COLO829 (cell line): ENCODE results near the gene HECTD2.
"Not testable (repeated sequence)": the region's sequence is repeated elsewhere in the genome, so short reads cannot be mapped to it uniquely, and the experiment has no call there.

Experiments used
- DNase-seq: peaks from one replicate; pipeline ENCODE4 v3.0.0; 2012; ENCODE audit warnings: low spot score

The HECTD2 gene

GRCh38 chr10:91411621-91412020 lies 1.5 kb downstream of the HECTD2 start:
- DNase-seq = no peak

DNA sequence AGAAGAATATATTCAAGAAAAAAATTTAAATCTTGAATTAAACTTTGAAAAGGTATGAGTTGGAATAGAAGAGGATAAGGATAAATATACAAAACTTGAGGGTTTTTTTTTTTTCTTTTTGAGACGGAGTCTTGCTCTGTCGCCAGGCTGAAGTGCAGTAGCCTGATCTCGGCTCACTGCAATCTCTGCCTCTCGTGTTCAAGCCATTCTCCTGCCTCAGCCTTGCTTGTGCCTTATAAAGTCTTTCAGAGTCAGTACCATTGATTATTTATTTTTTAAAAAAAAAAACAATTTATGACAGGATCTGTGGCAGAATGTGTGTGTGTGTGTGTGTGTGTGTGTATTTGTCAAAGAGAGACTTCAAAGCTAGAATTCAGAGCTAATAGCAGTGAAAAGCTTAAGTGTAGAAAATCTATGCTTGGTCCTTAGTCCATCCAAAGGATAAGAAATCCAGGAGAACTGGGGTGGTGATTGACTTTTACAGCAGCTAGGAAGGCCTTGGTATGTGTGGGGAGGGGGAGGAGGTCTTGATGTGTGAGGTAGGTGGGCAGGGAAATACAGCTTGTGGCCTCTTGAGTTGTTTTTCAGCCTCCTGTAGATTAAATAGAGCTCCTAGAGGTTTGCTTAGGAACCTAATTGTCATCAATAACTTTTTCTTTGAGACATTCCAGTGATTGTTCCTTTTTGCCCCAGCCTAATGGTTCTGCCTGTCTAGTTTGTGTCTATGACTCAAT lies 2.4 kb downstream of the HECTD2 start:
- DNase-seq = no peak

DNA sequence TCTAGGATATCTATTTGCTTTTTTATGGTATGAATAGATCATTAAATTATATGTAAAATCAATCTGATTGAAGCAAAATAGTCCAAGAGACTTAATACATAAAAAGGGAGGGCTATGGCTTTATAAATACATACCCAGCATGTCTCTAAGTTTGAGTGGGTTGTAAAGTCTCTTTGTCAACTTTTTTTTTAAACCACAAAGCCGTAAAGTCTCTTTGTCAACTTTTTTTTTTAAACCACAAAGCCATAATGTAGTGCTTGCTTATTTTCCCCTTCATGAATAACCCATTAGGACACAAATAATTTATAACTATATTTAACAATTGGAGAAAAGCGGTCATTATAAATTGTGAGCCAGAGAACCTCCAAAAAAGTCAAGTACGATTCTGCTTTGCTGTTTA lies 5.7 kb downstream of the HECTD2 start:
- no peak for DNase-seq

DNA sequence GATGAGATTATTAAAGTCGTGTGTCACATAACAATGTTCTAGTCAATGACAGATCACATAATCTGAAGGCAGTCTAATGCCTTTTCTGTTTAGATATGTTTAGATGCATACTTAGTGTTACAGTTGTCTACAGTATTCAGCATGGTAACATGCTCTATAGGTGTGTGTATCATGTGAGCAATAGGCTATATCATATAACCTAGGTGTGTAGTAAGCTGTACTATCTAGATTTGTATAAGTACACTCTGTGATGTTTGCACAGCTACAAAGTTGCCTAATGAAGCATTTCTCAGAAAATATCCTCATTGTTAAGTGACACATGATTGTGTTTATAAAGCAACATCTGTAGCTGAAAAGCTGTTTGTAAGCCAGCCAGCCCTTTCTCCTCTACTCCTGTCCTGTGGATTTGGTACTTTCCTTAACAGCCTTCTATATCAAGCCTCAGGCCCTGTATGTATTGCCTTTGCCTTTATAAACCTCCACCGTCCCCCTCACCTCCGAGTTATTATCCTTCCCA lies 6.3 kb downstream of the HECTD2 start:
- no peak for DNase-seq

- DNase-seq = no peak
Measured at GRCh38 chr10:91418416-91418815, 8.3 kb downstream of the HECTD2 start.

DNA sequence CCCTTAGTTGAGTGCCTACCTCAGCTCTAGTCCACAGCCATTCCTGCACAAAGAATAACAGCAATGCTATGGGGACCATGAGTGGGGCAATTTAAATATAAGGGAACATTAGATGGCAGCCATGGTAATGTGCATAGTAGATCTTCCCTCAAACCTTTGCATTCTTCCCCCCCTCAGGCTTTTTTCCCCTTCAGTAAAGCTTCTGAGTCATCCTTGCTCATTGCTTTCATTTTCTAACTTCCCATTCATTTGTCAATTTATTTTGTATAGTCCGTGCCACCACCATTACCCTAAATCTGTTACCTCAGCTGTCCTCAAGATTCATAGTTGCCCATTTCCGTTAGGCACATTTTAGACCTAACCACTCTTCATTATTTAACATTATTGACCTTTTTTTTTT lies 10.7 kb downstream of the HECTD2 start:
- DNase-seq = peak; percentile 48

- no peak for DNase-seq
Measured at GRCh38 chr10:91422915-91423314, 12.8 kb downstream of the HECTD2 start.

GRCh38 chr10:91424016-91424415 lies 13.9 kb downstream of the HECTD2 start:
- DNase-seq = no peak

GRCh38 chr10:91432175-91432574 lies 22.0 kb downstream of the HECTD2 start:
- DNase-seq = no peak

GRCh38 chr10:91433620-91434019 lies 23.5 kb downstream of the HECTD2 start:
- no peak for DNase-seq

DNA sequence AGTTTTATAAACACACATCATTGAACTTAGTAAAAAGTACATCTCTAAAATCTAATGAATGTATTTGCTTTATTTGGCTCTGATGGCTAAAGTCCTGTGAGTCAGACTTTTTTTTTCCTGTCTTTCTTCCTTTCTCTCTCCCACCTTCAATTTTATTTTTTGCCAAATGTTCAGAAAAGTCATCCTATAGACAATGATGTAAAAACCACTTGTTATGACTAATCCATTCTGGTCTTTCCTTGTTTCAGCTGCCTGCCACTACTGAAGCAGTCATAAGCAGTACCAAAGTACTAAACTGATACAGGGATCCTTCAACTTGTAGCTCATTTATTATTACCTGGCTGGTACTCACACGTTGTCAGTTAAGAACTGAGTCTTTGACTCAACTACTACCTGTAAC lies 23.9 kb downstream of the HECTD2 start:
- DNase-seq = no peak

GRCh38 chr10:91435241-91435640 lies 25.1 kb downstream of the HECTD2 start:
- DNase-seq = no peak

- not testable (repeated sequence) for DNase-seq
Measured at GRCh38 chr10:91438228-91438627, 28.1 kb downstream of the HECTD2 start.

GRCh38 chr10:91444211-91445182 lies 34.4 kb downstream of the HECTD2 start:
- no peak for DNase-seq

DNA sequence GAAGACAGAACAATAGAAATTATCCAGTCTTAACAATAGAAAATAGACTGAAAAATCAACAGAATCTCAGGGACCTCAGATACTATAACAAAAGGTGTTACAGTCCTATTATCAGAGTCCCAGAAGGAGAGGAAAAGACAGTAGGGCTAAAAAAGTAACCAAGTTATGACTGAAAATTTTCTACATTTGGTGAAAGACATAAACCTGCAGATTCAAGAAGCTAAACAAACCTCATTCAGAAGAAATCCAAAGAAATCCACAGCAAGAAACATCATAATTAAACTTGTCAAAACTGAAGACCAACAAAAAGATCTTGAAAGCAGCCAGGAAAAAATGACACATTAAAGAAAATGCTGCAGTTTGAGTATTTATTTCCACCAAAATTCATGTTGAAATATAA lies 41.9 kb downstream of the HECTD2 start:
- DNase-seq = no peak

DNA sequence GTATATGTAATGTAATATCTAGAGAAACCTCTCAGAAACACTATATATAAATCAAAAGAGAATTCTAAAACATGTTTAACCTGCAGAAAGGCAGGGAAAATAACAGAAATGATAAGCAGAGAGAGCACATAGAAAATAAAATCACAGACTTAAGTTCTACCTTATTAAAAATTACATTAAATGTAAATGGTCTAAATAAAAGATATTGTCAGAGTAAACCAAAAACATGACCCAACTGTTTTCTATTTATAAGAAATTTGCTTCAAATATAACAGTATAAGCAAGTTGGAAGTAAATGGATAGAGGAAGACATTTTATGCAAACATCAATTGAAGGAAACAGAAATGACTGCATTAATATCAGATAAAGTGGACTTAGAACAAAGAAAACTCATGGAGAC lies 43.4 kb downstream of the HECTD2 start:
- no peak for DNase-seq

DNA sequence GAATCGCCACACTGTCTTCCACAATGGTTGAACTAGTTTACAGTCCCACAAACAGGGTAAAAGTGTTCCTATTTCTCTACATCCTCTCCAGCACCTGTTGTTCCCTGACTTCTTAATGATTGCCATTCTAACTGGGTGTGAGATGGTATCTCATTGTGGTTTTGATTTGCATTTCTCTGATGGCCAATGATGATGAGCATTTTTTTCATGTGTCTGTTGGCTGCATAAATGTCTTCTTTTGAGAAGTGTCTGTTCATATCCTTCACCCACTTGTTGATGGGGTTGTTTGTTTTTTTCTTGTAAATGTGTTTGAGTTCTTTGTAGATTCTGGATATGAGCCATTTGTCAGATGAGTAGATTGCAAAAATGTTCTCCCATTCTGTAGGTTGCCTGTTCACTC lies 45.0 kb downstream of the HECTD2 start:
- not testable (repeated sequence) for DNase-seq

GRCh38 chr10:91460681-91461080 lies 50.5 kb downstream of the HECTD2 start:
- DNase-seq = no peak

DNA sequence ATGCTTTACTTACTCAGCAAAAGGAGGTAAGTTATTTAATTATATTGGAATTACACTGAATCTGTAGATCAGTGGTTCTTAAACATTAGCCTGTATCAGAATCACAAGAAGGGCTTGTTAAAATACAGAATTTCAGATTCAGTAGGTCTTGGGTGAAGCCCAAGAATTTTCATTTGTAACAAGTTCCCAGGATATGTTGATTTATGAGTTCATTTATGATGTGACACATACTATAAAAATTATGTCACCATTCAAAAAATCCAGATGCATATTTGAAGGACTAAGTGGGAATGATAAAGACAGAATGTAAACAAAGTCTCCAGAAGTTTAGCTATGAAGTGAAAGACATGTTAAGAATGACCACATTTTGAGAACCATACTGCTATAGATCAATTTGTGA lies 52.3 kb downstream of the HECTD2 start:
- no peak for DNase-seq

DNA sequence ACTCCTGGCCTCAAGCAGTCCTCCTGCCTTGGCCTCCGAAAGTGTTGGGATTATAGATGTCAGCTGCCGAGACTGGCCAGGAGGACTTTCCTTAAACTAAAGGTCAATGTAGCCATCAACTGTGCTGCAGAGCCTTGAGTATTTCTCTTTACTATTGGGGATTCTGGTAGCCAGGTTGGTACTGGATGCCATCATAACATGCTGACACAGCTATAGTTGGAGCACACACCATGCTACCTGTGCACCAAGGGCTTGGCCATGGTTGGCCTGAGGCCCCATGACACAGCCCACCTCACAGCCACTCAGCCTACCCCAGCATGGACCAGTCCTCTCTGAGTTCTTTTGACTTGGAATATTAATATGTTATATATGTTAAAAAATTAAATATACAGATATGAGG lies 54.4 kb downstream of the HECTD2 start:
- no peak for DNase-seq

DNA sequence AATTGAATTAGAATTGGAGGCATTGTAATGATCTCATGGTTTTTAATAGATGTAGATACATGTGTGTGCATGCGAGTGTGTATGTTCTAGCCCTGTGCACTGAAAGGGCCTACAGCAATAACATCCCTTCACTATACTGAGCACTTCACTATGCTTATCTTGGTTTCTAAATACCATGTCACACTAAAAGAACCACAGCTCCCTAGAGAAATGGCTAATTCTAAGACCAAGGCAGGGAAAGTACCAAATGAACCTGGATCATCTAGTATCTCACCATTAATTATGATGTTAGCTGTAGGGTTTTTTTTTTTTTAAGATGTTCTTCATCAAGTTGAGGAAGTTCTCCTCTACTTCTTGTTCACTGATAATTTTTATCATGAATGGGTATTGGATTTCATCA lies 55.1 kb downstream of the HECTD2 start:
- no peak for DNase-seq

DNA sequence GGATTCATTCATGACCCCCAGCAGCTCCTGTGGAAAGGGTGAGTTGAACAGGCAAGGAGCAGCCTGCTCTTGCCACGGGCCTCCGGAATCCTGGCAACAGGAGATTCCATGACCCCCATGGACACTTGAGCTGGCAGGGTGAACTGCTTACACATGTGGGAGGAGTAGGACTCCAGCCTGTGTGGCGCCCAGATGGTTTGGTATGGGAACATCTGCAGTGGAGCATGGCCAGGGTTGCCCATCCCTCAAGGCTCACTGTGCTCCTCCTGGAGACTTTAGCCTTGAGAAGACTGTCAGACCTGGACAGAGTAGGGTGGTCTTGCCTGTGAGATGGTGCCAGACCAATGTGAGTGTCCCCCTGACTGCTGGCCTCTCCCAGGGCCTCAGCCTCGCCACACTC lies 57.0 kb downstream of the HECTD2 start:
- DNase-seq = no peak

DNA sequence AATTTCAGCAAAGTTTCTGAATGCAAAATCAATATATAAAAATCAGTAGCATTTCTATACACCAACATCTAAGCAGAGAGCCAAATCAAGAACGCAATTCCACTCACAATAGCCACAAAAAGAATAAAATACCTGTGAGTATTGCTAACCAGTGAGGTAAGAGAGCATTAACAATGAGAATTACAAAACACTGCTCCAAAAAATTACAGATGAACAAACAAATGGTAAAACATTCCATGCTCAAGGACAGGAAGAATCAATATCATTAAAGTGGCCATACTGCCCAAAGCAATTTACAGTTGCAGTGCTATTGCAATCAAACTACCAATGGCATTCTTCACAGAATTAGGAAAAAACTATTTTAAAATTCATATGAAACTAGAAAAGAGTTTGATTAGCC lies 61.5 kb downstream of the HECTD2 start:
- DNase-seq = no peak
